IMR-90 (cell line): ENCODE results near the gene KLHDC7B. TPM values are rescaled to one million over a fixed set of nuclear protein-coding genes. Genes with fewer than 3 reads are reported as not detected.

Source experiments
- ATAC-seq: fragments of 200-7000 bp; cut with Tn5 transposase; 2 replicates; pipeline ENCODE4 v1.9.1; 2020; ENCODE audit warnings: low read depth, mild to moderate bottlenecking, moderate library complexity
- BruUV-seq: library from RNA; stranded (reverse); fragments of 400-500 nt; replicated peaks from 2 replicates; lab custom pipeline; 2021; lab: Mats Ljungman, UMichigan
- CTCF ChIA-PET: fragments of 300-600 bp; formaldehyde crosslinking; extraction: SDS; loops from one replicate; lab custom pipeline; 2021; ENCODE audit warnings: antibody characterized with exemption; lab: Yijun Ruan, JAX
- POLR2A ChIA-PET: fragments of 300-600 bp; sonication (Branson Sonifier 250); formaldehyde crosslinking; loops from one replicate; lab custom pipeline; 2022; ENCODE audit warnings: antibody characterized with exemption; ENCODE audit not compliant: unreplicated experiment; lab: Charles Lee
- DNase-seq: peaks from one replicate; pipeline ENCODE4 v3.0.0; 2013
- H2AFZ ChIP-seq: replicated peaks from 2 replicates; pipeline ENCODE3; 2013; ENCODE audit warnings: low read length, mild to moderate bottlenecking; ENCODE audit not compliant: poor library complexity
- H2AK5ac ChIP-seq: 2 replicates; pipeline ENCODE4 v1.6.1; 2013; ENCODE audit warnings: low read depth, low read length, inconsistent platforms
- H2AK9ac ChIP-seq: replicated peaks from 2 replicates; pipeline ENCODE3; 2013; ENCODE audit warnings: mild to moderate bottlenecking, low read depth, low read length, moderate library complexity; ENCODE audit not compliant: poor library complexity
- H2BK120ac ChIP-seq: 2 replicates; pipeline ENCODE4 v1.6.1; 2013; ENCODE audit warnings: low read depth, low read length, inconsistent platforms
- H2BK15ac ChIP-seq: 3 replicates; pipeline ENCODE4 v1.6.1; 2013; ENCODE audit warnings: low read depth, low read length, inconsistent platforms
- H2BK20ac ChIP-seq: 2 replicates; pipeline ENCODE4 v1.6.1; 2013; ENCODE audit warnings: low read depth, mild to moderate bottlenecking, inconsistent platforms, low read length, moderate library complexity
- H2BK5ac ChIP-seq: 2 replicates; pipeline ENCODE4 v1.6.1; 2013; ENCODE audit warnings: mild to moderate bottlenecking, low read depth, low read length, inconsistent platforms; ENCODE audit not compliant: poor library complexity, severe bottlenecking
- H3K14ac ChIP-seq: replicated peaks from 2 replicates; pipeline ENCODE4 v1.6.1; 2013; ENCODE audit warnings: low read depth, low read length, inconsistent platforms
- H3K18ac ChIP-seq: 2 replicates; pipeline ENCODE4 v1.6.1; 2013; ENCODE audit warnings: low read depth, low read length, control low read depth
- H3K23ac ChIP-seq: 2 replicates; pipeline ENCODE4 v1.6.1; 2013; ENCODE audit warnings: low read depth, low read length, inconsistent platforms
- H3K27ac ChIP-seq: 2 replicates; pipeline ENCODE4 v1.5.1; 2013; ENCODE audit warnings: mild to moderate bottlenecking, control low read depth, low read length; ENCODE audit not compliant: insufficient read depth
- H3K27me3 ChIP-seq: 2 replicates; pipeline ENCODE4 v1.6.1; 2013; ENCODE audit warnings: low read length; ENCODE audit not compliant: control insufficient read depth, insufficient read depth
- H3K36me3 ChIP-seq: 2 replicates; pipeline ENCODE4 v1.6.1; 2013; ENCODE audit warnings: low read length, mixed read lengths; ENCODE audit not compliant: control insufficient read depth, insufficient read depth
- H3K4ac ChIP-seq: 2 replicates; pipeline ENCODE4 v1.6.1; 2013; ENCODE audit warnings: low read depth, low read length, inconsistent platforms
- H3K4me1 ChIP-seq: 2 replicates; pipeline ENCODE4 v1.6.1; 2013; ENCODE audit warnings: low read length, mixed read lengths; ENCODE audit not compliant: control insufficient read depth, insufficient read depth
- H3K4me2 ChIP-seq: 2 replicates; pipeline ENCODE4 v1.6.1; 2013; ENCODE audit warnings: low read depth, mild to moderate bottlenecking, control low read depth, low read length, moderate library complexity
- H3K4me3 ChIP-seq: 2 replicates; pipeline ENCODE4 v1.5.1; 2013; ENCODE audit warnings: low read depth, mild to moderate bottlenecking, control low read depth, low read length, moderate library complexity; ENCODE audit not compliant: insufficient read depth
- H3K56ac ChIP-seq: 2 replicates; pipeline ENCODE4 v1.6.1; 2013; ENCODE audit warnings: low read length, inconsistent platforms; ENCODE audit not compliant: insufficient read depth; ENCODE audit errors: extremely low read depth
- H3K79me1 ChIP-seq, 2 experiments: 2 replicates each; pipeline ENCODE4 v1.6.1; 2013; ENCODE audit warnings: low read length in 2 of 2, inconsistent platforms in 1 of 2, low read depth in 1 of 2
- H3K9ac ChIP-seq: 2 replicates; pipeline ENCODE4 v1.6.1; 2013; ENCODE audit warnings: low read depth, low read length, control low read depth
- H3K9me1 ChIP-seq: 2 replicates; pipeline ENCODE4 v1.6.1; 2013; ENCODE audit warnings: low read length, inconsistent platforms; ENCODE audit not compliant: insufficient read depth
- H3K9me3 ChIP-seq: 2 replicates; pipeline ENCODE4 v1.6.1; 2013; ENCODE audit warnings: low read length; ENCODE audit not compliant: control insufficient read depth, insufficient read depth
- H4K20me1 ChIP-seq: 2 replicates; pipeline ENCODE4 v1.6.1; 2013; ENCODE audit warnings: low read length, inconsistent platforms; ENCODE audit not compliant: insufficient read depth
- H4K5ac ChIP-seq: 2 replicates; pipeline ENCODE4 v1.6.1; 2013; ENCODE audit warnings: mild to moderate bottlenecking, low read depth, low read length, control low read depth
- H4K8ac ChIP-seq, 2 experiments: 2 replicates each; pipeline ENCODE4 v1.6.1; 2013; ENCODE audit warnings: low read depth in 2 of 2, low read length in 2 of 2, control low read depth in 1 of 2, inconsistent platforms in 1 of 2
- H4K91ac ChIP-seq: 2 replicates; pipeline ENCODE4 v1.6.1; 2013; ENCODE audit warnings: low read depth, low read length, inconsistent platforms; ENCODE audit not compliant: insufficient read depth
- BHLHE40 ChIP-seq: fragments of 150-350 bp; IDR thresholded peaks from 2 replicates; pipeline ENCODE4 v1.6.1; 2016; ENCODE audit warnings: mild to moderate bottlenecking, low read depth, low read length
- CEBPB ChIP-seq: IDR thresholded peaks from 2 replicates; pipeline ENCODE4 v1.6.1; 2012; ENCODE audit warnings: low read depth, low read length, improper control_type of control experiment
- MAFK ChIP-seq: IDR thresholded peaks from 2 replicates; pipeline ENCODE4 v1.6.1; 2012; ENCODE audit warnings: low read depth, low read length, improper control_type of control experiment
- MXI1 ChIP-seq: IDR thresholded peaks from 2 replicates; pipeline ENCODE4 v1.6.1; 2012; ENCODE audit warnings: low read depth, mild to moderate bottlenecking, low read length, moderate library complexity, borderline replicate concordance
- NFE2L2 ChIP-seq: fragments of 150-350 bp; IDR thresholded peaks from 2 replicates; pipeline ENCODE4 v1.6.1; 2016; ENCODE audit warnings: low read depth, mild to moderate bottlenecking, low read length
- POLR2A ChIP-seq: IDR thresholded peaks from 2 replicates; pipeline ENCODE4 v1.6.1; 2012; ENCODE audit warnings: mild to moderate bottlenecking, low read depth, low read length
- SMC3 ChIP-seq: fragments of 150-350 bp; IDR thresholded peaks from 2 replicates; pipeline ENCODE4 v1.6.1; 2016; ENCODE audit warnings: low read depth, mild to moderate bottlenecking, antibody characterized with exemption, low read length, moderate library complexity
- WGBS, 2 experiments: methylation state at CpG; one replicate each; pipeline versions ENCODE4 v1.1.5 to v1.1.7; 2013; ENCODE audit warnings: missing lambda C conversion rate in 2 of 2; ENCODE audit not compliant: insufficient read length in 1 of 2; ENCODE audit errors: extremely low coverage in 2 of 2; 5-methylcytosine and 5-hydroxymethylcytosine counted together
- dilution Hi-C: fragments of 300-500 bp; cut with HindIII; formaldehyde crosslinking; loops from one replicate; pipeline ENCODE4 v1.14.3; 2018; ENCODE audit warnings: low sequenced_read_pairs; ENCODE audit not compliant: unreplicated experiment
- in situ Hi-C: fragments of 300-500 bp; cut with MboI; formaldehyde crosslinking; loops from 3 replicates; pipeline ENCODE4 v1.14.3; 2019; ENCODE audit warnings: low sequenced_read_pairs, inconsistent platforms, mixed read lengths
- intact Hi-C: fragments of 100-400 bp; cut with micrococcal nuclease; formaldehyde crosslinking; loops from 2 replicates; pipeline ENCODE4 v1.10.0; 2022
- polyA plus RNA-seq, 3 experiments: library from polyadenylated mRNA; depleted of rRNA; stranded (reverse); fragments of >200 nt; gene quantifications; 2 replicates each; pipeline ENCODE4 v1.2.3, GENCODE V29; 2012; ENCODE audit warnings: low replicate concordance in 1 of 3
- total RNA-seq: library from RNA; depleted of rRNA; stranded (reverse); fragments of >200 nt; gene quantifications from 2 replicates; pipeline ENCODE4 v1.2.3, GENCODE V29; 2012
- TF ChIP-seq, protein P1 (sequence below): fragments of 150-350 bp; IDR thresholded peaks from 2 replicates; pipeline ENCODE4 v1.6.1; 2017; ENCODE audit warnings: mild to moderate bottlenecking, antibody characterized with exemption, low read length, low read depth

Gene KLHDC7B
- total and polyA plus RNA-seq, 2 of the 4 experiments (the other 2 are of a cell fraction) = 0.05 TPM; not detected in 1

DNA sequence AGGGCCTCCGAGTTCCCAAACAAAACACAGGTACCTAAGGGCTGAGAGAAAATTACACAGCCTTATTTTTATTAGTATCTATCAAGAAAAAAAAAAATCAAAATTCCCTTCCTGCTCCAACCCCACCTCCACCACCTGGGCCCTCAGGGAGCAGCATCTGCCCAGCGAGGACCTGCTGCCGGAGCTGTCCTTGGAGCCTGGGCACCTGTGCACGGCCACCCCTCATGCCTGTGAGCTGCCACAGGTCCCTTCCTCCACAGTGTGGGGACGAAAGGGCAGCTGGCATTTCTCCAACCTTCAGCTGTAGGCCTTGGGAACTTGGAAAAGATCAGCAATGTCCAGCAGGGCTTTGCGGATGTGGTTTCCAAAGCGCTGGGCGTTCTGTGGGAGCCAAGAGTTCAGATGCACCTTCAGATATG lies 23.4 kb downstream of the KLHDC7B start:
- BruUV-seq = no TSS peak
- Histone ChIP-seq H3K27ac (no peak overlapping the region), H3K4me3 (no peak overlapping the region), H3K36me3 (no peaks in the 10 kb centered on the region; the same call in 1 of the 2 replicates), H2AK5ac (no peak overlapping the region), H2BK120ac (no peak overlapping the region), H4K5ac (no peak overlapping the region), H2BK5ac (no peak overlapping the region), H3K18ac (no peak overlapping the region), H3K4ac (no peak overlapping the region), H3K9me1 (no peaks in the 10 kb centered on the region), H3K23ac (no peak overlapping the region), H2AK9ac (no peak overlapping the region), H3K4me1 (no peaks in the 10 kb centered on the region), H4K91ac (no peak overlapping the region), H3K56ac (no peak overlapping the region), H3K79me1 (no peaks in the 10 kb centered on the region), H2BK15ac (no peak overlapping the region), H2AFZ (no peak overlapping the region), H4K20me1 (no peaks in the 10 kb centered on the region), H2BK20ac (no peak overlapping the region), H3K14ac (no peak overlapping the region), H3K27me3 (peaks cover 7% of the 10 kb centered on the region; the same call in 1 of the 2 replicates), H3K9me3 (no peaks in the 10 kb centered on the region), H4K8ac (no peak overlapping the region), H3K4me2 (no peak overlapping the region), H3K9ac (no peak overlapping the region)
- POLR2A ChIA-PET = no interaction called here
- in situ Hi-C loops = no loop called here
- ATAC-seq (no peak), DNase-seq (no peak)
- intact Hi-C loops = no loop called here
- dilution Hi-C loops = no loop called here
- CTCF ChIA-PET = no interaction called here
- no peak for TF ChIP-seq SMC3
- TF ChIP-seq BHLHE40 = no peak
- TF ChIP-seq, protein P1, sequence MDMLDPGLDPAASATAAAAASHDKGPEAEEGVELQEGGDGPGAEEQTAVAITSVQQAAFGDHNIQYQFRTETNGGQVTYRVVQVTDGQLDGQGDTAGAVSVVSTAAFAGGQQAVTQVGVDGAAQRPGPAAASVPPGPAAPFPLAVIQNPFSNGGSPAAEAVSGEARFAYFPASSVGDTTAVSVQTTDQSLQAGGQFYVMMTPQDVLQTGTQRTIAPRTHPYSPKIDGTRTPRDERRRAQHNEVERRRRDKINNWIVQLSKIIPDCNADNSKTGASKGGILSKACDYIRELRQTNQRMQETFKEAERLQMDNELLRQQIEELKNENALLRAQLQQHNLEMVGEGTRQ = no peak
- no peak for TF ChIP-seq CEBPB
- TF ChIP-seq POLR2A = no peak
- no peak for TF ChIP-seq MXI1
- TF ChIP-seq MAFK = no peak
- TF ChIP-seq NFE2L2 = no peak
- 67% methylated on average over 1 of the region's 8 CpGs; no CpG with 5 or more reads in 1 of the 2 experiments for WGBS, 2 experiments
